ENCODE results near the gene BTBD19.
"Not testable (repeated sequence)": the region's sequence is repeated elsewhere in the genome, so short reads cannot be mapped to it uniquely, and the experiment has no call there.

BTBD19 gene

GRCh38 chr1:44828003-44828651 lies 19.8 kb downstream of the BTBD19 start:
- no peak for DNase-seq (ENCODE audit: low read depth in 2 of 2)

GRCh38 chr1:44828841-44829440 lies 20.6 kb downstream of the BTBD19 start:
- no peak for DNase-seq (ENCODE audit: low read depth in 2 of 2)

GRCh38 chr1:44829506-44830384 lies 21.4 kb downstream of the BTBD19 start:
- DNase-seq (ENCODE audit: low read depth in 2 of 2) = no peak

- no peak for DNase-seq (ENCODE audit: low read depth in 2 of 2)
These were observed 22.6 kb downstream of the BTBD19 start for GRCh38 chr1:44830900-44831304.

- DNase-seq (ENCODE audit: low read depth in 2 of 2) = no peak
These were observed 23.2 kb downstream of the BTBD19 start for GRCh38 chr1:44831516-44831915.

- no peak for DNase-seq (ENCODE audit: low read depth in 2 of 2)
These were observed 23.9 kb downstream of the BTBD19 start for GRCh38 chr1:44832056-44832705.

- no peak for DNase-seq (ENCODE audit: low read depth in 2 of 2)
These were observed 26.0 kb downstream of the BTBD19 start for GRCh38 chr1:44834328-44834727.

- DNase-seq (ENCODE audit: low read depth in 2 of 2) = peak; percentile 81 to 85
These were observed 27.7 kb downstream of the BTBD19 start for GRCh38 chr1:44835738-44836675.

GRCh38 chr1:44838294-44838693 lies 30.0 kb downstream of the BTBD19 start:
- DNase-seq (ENCODE audit: low read depth in 2 of 2) = not testable (repeated sequence)

- no peak for DNase-seq (ENCODE audit: low read depth in 2 of 2)
These were observed 31.3 kb downstream of the BTBD19 start for GRCh38 chr1:44839576-44839975.

GRCh38 chr1:44842486-44842861 lies 34.2 kb downstream of the BTBD19 start:
- no peak for DNase-seq (ENCODE audit: low read depth in 2 of 2)

GRCh38 chr1:44842862-44843655 lies 34.7 kb downstream of the BTBD19 start, which contains the start of gene PTCH2:
TSS of gene PTCH2 (minus strand) at chr1:44843253. CDS start at chr1:44842932, 321 bp downstream.
- DNase-seq (ENCODE audit: low read depth in 2 of 2) = peak in 1 of 2 donors; percentile 15

GRCh38 chr1:44846985-44847384 lies 38.7 kb downstream of the BTBD19 start:
- DNase-seq (ENCODE audit: low read depth in 2 of 2) = no peak

GRCh38 chr1:44847845-44848244 lies 39.5 kb downstream of the BTBD19 start:
- no peak for DNase-seq (ENCODE audit: low read depth in 2 of 2)

- no peak for DNase-seq (ENCODE audit: low read depth in 2 of 2)
These were observed 40.3 kb downstream of the BTBD19 start for GRCh38 chr1:44848456-44849181.

- no peak for DNase-seq (ENCODE audit: low read depth in 2 of 2)
These were observed 41.3 kb downstream of the BTBD19 start for GRCh38 chr1:44849575-44850132.

- DNase-seq (ENCODE audit: low read depth in 2 of 2) = no peak
These were observed 43.0 kb downstream of the BTBD19 start for GRCh38 chr1:44851308-44851707.

GRCh38 chr1:44853201-44853600 lies 44.9 kb downstream of the BTBD19 start:
- no peak for DNase-seq (ENCODE audit: low read depth in 2 of 2)

GRCh38 chr1:44854970-44855369 lies 46.6 kb downstream of the BTBD19 start:
- no peak for DNase-seq (ENCODE audit: low read depth in 2 of 2)
